HepG2 (cell line): Measurements from ENCODE around the gene TEKT5.

Experiments used
- CHD2 ChIP-seq: IDR thresholded peaks from 2 replicates; pipeline ENCODE4 v1.6.1; 2011; ENCODE audit warnings: low read depth, low read length, improper control_type of control experiment
- PLSCR1 ChIP-seq: sonication (generic); formaldehyde crosslinking; IDR thresholded peaks from 2 replicates; pipeline ENCODE4 v1.5.0; 2020; ENCODE audit warnings: missing genetic modification reagents, mild to moderate bottlenecking, borderline replicate concordance
- POLR2AphosphoS5 ChIP-seq: IDR thresholded peaks from 2 replicates; pipeline ENCODE4 v1.6.1; 2012; ENCODE audit warnings: low read depth, low read length
- REST ChIP-seq, 2 experiments: IDR thresholded peaks; 2 replicates each; pipeline ENCODE4 v1.6.1; 2011 to 2012; ENCODE audit warnings: low read length in 2 of 2, borderline replicate concordance in 1 of 2, low read depth in 1 of 2, mild to moderate bottlenecking in 1 of 2, moderate library complexity in 1 of 2
- ZSCAN25 ChIP-seq: sonication (generic); formaldehyde crosslinking; IDR thresholded peaks from 2 replicates; pipeline ENCODE4 v1.8.0; 2022; ENCODE audit warnings: mild to moderate bottlenecking, missing genetic modification reagents
- TF ChIP-seq, protein P1 (sequence below): sonication (generic); formaldehyde crosslinking; IDR thresholded peaks from 2 replicates; pipeline ENCODE4 v1.4.0; 2020; ENCODE audit warnings: missing genetic modification reagents

DNA sequence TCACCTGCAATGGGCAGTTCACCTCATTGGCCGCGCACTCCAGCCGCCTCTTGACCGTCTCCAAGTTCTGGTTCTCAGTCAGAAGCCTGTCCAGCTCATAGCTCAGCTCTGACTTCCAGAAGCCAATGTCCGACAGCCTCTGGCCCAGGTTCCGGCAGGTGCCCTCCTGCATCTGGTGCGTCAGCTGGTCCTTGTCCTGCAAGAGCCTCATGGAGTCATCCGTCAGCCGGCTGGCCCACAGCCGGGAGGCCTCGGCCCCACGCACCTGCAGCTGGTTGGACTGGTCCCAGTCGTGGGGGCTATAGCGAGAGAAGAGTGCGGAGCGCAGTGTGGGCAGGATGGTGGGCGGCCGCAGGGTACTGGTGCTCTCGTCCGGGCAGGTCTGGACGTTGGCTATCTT is 424 bp downstream of the TEKT5 start:
- TF ChIP-seq CHD2 (no peak), REST (IDR thresholded peaks at IDR 0.05; ENCODE audit: borderline replicate concordance in 1 of 2, low read depth in 1 of 2, low read length in 2 of 2) (no peak), PLSCR1 (no peak), ZSCAN25 (no peak), POLR2AphosphoS5 (no peak)
- TF ChIP-seq, protein P1, sequence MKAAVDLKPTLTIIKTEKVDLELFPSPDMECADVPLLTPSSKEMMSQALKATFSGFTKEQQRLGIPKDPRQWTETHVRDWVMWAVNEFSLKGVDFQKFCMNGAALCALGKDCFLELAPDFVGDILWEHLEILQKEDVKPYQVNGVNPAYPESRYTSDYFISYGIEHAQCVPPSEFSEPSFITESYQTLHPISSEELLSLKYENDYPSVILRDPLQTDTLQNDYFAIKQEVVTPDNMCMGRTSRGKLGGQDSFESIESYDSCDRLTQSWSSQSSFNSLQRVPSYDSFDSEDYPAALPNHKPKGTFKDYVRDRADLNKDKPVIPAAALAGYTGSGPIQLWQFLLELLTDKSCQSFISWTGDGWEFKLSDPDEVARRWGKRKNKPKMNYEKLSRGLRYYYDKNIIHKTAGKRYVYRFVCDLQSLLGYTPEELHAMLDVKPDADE (CRISPR knock-in tag), result no peak
